K562 (cell line): ENCODE results near the gene NSRP1. TPM values are rescaled to one million over a fixed set of nuclear protein-coding genes. Genes with fewer than 3 reads are reported as not detected.

Source experiments
- ATAC-seq: fragments of 200-7000 bp; cut with Tn5 transposase; 3 replicates; pipeline ENCODE4 v1.9.1; 2020; ENCODE audit warnings: moderate library complexity
- BruUV-seq: library from RNA; stranded (reverse); fragments of 400-500 nt; replicated peaks from 2 replicates; lab custom pipeline; 2021; lab: Mats Ljungman, UMichigan
- CTCF ChIA-PET: fragments of 300-600 bp; formaldehyde crosslinking; extraction: SDS; loops from one replicate; lab custom pipeline; 2021; ENCODE audit warnings: low intra/inter-chr PET ratio; lab: Yijun Ruan, JAX
- POLR2A ChIA-PET: fragments of 300-600, 350-650 bp; sonication (Branson Sonifier 250); formaldehyde crosslinking; extraction: SDS; loops from one replicate; lab custom pipeline; 2021; ENCODE audit warnings: antibody characterized with exemption, inconsistent platforms; lab: Yijun Ruan, JAX
- DNase-seq, 4 experiments: peaks; one replicate each; pipeline versions ENCODE4 v3.0.0 to v3.0.0-alpha.2; 2011 to 2018; ENCODE audit warnings: low spot score in 3 of 4, mixed read lengths in 3 of 4; ENCODE audit errors: extremely low read depth in 1 of 4
- FAIRE-seq: peaks from 2 replicates; lab custom pipeline; 2011; peaks lifted over from hg19 to GRCh38; lab: Jason Lieb, UNC
- H2AFZ ChIP-seq: 2 replicates; pipeline ENCODE4 v1.6.0; 2011; ENCODE audit warnings: low read depth, low read length, control low read depth, inconsistent platforms
- H3K27ac ChIP-seq: fragments of 200-600 bp; 3 replicates; pipeline ENCODE4 v1.8.0; 2011; ENCODE audit warnings: low read depth, mild to moderate bottlenecking, control low read depth, inconsistent platforms, low read length, moderate library complexity, mixed read lengths; ENCODE audit errors: extremely low read depth
- H3K27me3 ChIP-seq, 2 experiments: fragments of 300-600 bp in 1 of 2; 2 replicates in 1 of 2; 3 replicates in 1 of 2; pipeline versions ENCODE4 v1.6.0 to v1.8.0; 2011; ENCODE audit warnings: inconsistent platforms in 2 of 2, low read length in 2 of 2, mild to moderate bottlenecking in 1 of 2, mixed read lengths in 1 of 2, moderate library complexity in 1 of 2; ENCODE audit not compliant: control insufficient read depth in 2 of 2, insufficient read depth in 2 of 2
- H3K36me3 ChIP-seq: fragments of 300-600 bp; 3 replicates; pipeline ENCODE4 v1.8.0; 2011; ENCODE audit warnings: mild to moderate bottlenecking, low read length, inconsistent platforms; ENCODE audit not compliant: control insufficient read depth, insufficient read depth
- H3K4me1 ChIP-seq, 2 experiments: fragments of 200-600 bp in 1 of 2; replicated peaks in 1 of 2; 2 replicates in 1 of 2; 3 replicates in 1 of 2; pipeline versions ENCODE4 v1.5.1 to v1.8.0; 2011; ENCODE audit warnings: inconsistent platforms in 2 of 2, low read length in 2 of 2, mild to moderate bottlenecking in 1 of 2, mixed read lengths in 1 of 2, moderate library complexity in 1 of 2; ENCODE audit not compliant: control insufficient read depth in 2 of 2, insufficient read depth in 2 of 2
- H3K4me2 ChIP-seq: 2 replicates; pipeline ENCODE4 v1.6.1; 2011; ENCODE audit warnings: low read length, control low read depth, inconsistent platforms, mixed read lengths; ENCODE audit not compliant: insufficient read depth
- H3K4me3 ChIP-seq: fragments of 200-600 bp; sonication (generic), shearing (Covaris generic); 2 replicates; pipeline ENCODE4 v1.5.1; 2016; ENCODE audit warnings: control low read depth, inconsistent platforms
- H3K79me2 ChIP-seq: fragments of 200-600 bp; 3 replicates; pipeline ENCODE4 v1.8.0; 2011; ENCODE audit warnings: low read length, inconsistent platforms; ENCODE audit not compliant: control insufficient read depth, insufficient read depth
- H3K9ac ChIP-seq, 2 experiments: 2 replicates each; pipeline versions ENCODE4 v1.6.0 to v1.6.1; 2011; ENCODE audit warnings: low read depth in 2 of 2, low read length in 2 of 2, control low read depth in 1 of 2, inconsistent platforms in 1 of 2, mild to moderate bottlenecking in 1 of 2, mixed read lengths in 1 of 2; ENCODE audit not compliant: insufficient read depth in 1 of 2
- H3K9me1 ChIP-seq: one replicate; pipeline ENCODE4 v1.6.0; 2011; ENCODE audit warnings: inconsistent platforms, mild to moderate bottlenecking, low read length, moderate library complexity; ENCODE audit not compliant: control insufficient read depth, insufficient read depth
- H3K9me3 ChIP-seq: replicated peaks from 2 replicates; pipeline ENCODE4 v1.5.1; 2011; ENCODE audit warnings: low read depth, low read length, inconsistent platforms; ENCODE audit not compliant: control insufficient read depth, insufficient read depth
- H4K20me1 ChIP-seq: replicated peaks from 2 replicates; pipeline ENCODE4 v1.6.1; 2011; ENCODE audit warnings: low read length, inconsistent platforms, mixed read lengths; ENCODE audit not compliant: control insufficient read depth, insufficient read depth
- PHF21A ChIP-seq: fragments of 450-650 bp; IDR thresholded peaks from 2 replicates; pipeline ENCODE4 v1.6.1; 2017; ENCODE audit warnings: low read depth, borderline replicate concordance
- RFX5 ChIP-seq: IDR thresholded peaks from 2 replicates; pipeline ENCODE4 v1.6.1; 2011; ENCODE audit warnings: low read depth, mild to moderate bottlenecking, improper control_type of control experiment, low read length
- ZNF184 ChIP-seq: sonication (generic); formaldehyde crosslinking; IDR thresholded peaks from 2 replicates; pipeline ENCODE4 v1.5.0; 2020; ENCODE audit warnings: missing genetic modification reagents
- WGBS: fragments of 100-300 bp; shearing (Covaris generic); methylation state at CpG from one replicate; pipeline ENCODE4 v1.1.6; 2016; ENCODE audit warnings: low coverage, mixed read lengths; ENCODE audit not compliant: insufficient coverage; ENCODE audit errors: missing lambda C conversion rate; 5-methylcytosine and 5-hydroxymethylcytosine counted together
- in situ Hi-C: fragments of 300-500 bp; cut with MboI; formaldehyde crosslinking; loops from 4 replicates; pipeline ENCODE4 v1.15.0; 2018; ENCODE audit warnings: inconsistent platforms, mixed read lengths
- intact Hi-C: fragments of 100-400 bp; cut with micrococcal nuclease; formaldehyde crosslinking; loops from 2 replicates; pipeline ENCODE4 v1.14.2; 2022
- polyA plus RNA-seq, 8 experiments: library from polyadenylated mRNA; depleted of rRNA in 4 of 8; stranded (reverse) in 5 of 8; unstranded in 3 of 8; fragments of >200 nt; fragmentation: Nextera tagmentation in 2 of 8; fragmentation: Illumina TruSeq in 1 of 8; extraction: Ambion mirVana in 2 of 8; extraction: Trizol in 1 of 8; gene quantifications; 2 replicates each; pipeline versions ENCODE4 v1.2.1 to v1.2.3, GENCODE V29; 2011 to 2014; ENCODE audit warnings: inconsistent platforms in 1 of 8, missing spikeins in 1 of 8
- total RNA-seq, 7 experiments: library from RNA; depleted of rRNA in 6 of 7; stranded (reverse); fragments of >200 nt in 6 of 7; fragmentation: Illumina TruSeq in 2 of 7; extraction: Trizol in 2 of 7; gene quantifications; 2 replicates each; pipeline versions ENCODE4 v1.2.1 to v1.2.3, GENCODE V29; 2011 to 2021; ENCODE audit warnings: low replicate concordance in 1 of 7
- TF ChIP-seq, protein P1 (sequence below), 2 experiments: fragments of 450-650 bp in 1 of 2; sonication (generic) in 1 of 2; formaldehyde crosslinking in 1 of 2; IDR thresholded peaks; 2 replicates each; pipeline versions ENCODE4 v1.7.1 to v1.9.0; 2016 to 2022; ENCODE audit warnings: inconsistent platforms in 1 of 2, mild to moderate bottlenecking in 1 of 2, missing genetic modification reagents in 1 of 2

The NSRP1 gene
- total and polyA plus RNA-seq, 9 of the 15 experiments (the other 6 are each of a cell fraction or from before 2014, with no cell fraction given) = 18.4 to 68.6 (median 32.7) TPM

DNA sequence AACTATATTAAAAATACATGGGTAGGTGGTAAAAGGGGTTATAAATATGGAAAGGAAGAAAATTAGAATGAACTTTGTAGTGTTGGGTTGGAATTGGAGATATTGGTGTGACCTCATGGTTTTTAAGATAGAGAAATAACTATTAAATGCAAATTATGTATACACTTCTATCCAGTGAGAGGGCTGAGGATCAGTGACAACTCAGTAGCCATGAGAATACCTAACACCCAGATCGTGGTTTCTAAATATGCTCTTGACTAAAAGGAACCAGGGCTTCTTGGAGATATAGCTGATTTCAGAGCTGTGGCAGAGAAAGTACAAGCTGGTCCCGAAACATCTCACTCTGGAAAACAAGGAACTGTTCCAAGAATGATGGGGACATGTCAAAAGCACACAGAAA is 74.5 kb downstream of the NSRP1 start:
- Histone ChIP-seq H3K4me2 (no peak overlapping the region), H2AFZ (no peak overlapping the region), H3K9ac (no peak overlapping the region), H3K9me3 (no peaks in the 10 kb centered on the region), H3K9me1 (no peaks in the 10 kb centered on the region), H4K20me1 (no peaks in the 10 kb centered on the region), H3K27me3 (no peaks in the 10 kb centered on the region; a peak in 1 of 5 replicates), H3K27ac (no peak overlapping the region), H3K36me3 (no peaks in the 10 kb centered on the region), H3K4me1 (no peaks in the 10 kb centered on the region), H3K79me2 (no peaks in the 10 kb centered on the region), H3K4me3 (no peak overlapping the region)
- in situ Hi-C loops (no loop called here), intact Hi-C loops (loop anchor here (5.0 kb wide), 1 partner anchor 61 kb away; no protein-coding TSS in a partner anchor)
- no TSS peak for BruUV-seq
- DNase-seq (no peak), ATAC-seq (no peak), FAIRE-seq (no peak)
- CTCF ChIA-PET = no interaction called here
- WGBS = 25% methylated on average over 2 of the region's 2 CpGs
- TF ChIP-seq, protein P1, sequence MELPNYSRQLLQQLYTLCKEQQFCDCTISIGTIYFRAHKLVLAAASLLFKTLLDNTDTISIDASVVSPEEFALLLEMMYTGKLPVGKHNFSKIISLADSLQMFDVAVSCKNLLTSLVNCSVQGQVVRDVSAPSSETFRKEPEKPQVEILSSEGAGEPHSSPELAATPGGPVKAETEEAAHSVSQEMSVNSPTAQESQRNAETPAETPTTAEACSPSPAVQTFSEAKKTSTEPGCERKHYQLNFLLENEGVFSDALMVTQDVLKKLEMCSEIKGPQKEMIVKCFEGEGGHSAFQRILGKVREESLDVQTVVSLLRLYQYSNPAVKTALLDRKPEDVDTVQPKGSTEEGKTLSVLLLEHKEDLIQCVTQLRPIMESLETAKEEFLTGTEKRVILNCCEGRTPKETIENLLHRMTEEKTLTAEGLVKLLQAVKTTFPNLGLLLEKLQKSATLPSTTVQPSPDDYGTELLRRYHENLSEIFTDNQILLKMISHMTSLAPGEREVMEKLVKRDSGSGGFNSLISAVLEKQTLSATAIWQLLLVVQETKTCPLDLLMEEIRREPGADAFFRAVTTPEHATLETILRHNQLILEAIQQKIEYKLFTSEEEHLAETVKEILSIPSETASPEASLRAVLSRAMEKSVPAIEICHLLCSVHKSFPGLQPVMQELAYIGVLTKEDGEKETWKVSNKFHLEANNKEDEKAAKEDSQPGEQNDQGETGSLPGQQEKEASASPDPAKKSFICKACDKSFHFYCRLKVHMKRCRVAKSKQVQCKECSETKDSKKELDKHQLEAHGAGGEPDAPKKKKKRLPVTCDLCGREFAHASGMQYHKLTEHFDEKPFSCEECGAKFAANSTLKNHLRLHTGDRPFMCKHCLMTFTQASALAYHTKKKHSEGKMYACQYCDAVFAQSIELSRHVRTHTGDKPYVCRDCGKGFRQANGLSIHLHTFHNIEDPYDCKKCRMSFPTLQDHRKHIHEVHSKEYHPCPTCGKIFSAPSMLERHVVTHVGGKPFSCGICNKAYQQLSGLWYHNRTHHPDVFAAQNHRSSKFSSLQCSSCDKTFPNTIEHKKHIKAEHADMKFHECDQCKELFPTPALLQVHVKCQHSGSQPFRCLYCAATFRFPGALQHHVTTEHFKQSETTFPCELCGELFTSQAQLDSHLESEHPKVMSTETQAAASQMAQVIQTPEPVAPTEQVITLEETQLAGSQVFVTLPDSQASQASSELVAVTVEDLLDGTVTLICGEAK (IDR thresholded peaks at IDR 0.05) = no peak
- TF ChIP-seq, protein P1 (CRISPR knock-in tag; IDR thresholded peaks at IDR 0.05) = no peak
- no peak for TF ChIP-seq PHF21A
- 0 out of 2 replicates have a peak, but pooled peaks have one; percentile 26 for TF ChIP-seq RFX5
- no peak for TF ChIP-seq ZNF184 (CRISPR knock-in tag)
- POLR2A ChIA-PET = interaction anchor here (0.6 to 1.0 kb wide), 4 partner anchors 9 to 568 kb away, joined by 3 to 5 read pairs (median 4); no protein-coding TSS in a partner anchor
